ENCODE data around the gene NLRC5.
"Not testable (repeated sequence)": the region's sequence is repeated elsewhere in the genome, so short reads cannot be mapped to it uniquely, and the experiment has no call there.

Gene NLRC5

DNA sequence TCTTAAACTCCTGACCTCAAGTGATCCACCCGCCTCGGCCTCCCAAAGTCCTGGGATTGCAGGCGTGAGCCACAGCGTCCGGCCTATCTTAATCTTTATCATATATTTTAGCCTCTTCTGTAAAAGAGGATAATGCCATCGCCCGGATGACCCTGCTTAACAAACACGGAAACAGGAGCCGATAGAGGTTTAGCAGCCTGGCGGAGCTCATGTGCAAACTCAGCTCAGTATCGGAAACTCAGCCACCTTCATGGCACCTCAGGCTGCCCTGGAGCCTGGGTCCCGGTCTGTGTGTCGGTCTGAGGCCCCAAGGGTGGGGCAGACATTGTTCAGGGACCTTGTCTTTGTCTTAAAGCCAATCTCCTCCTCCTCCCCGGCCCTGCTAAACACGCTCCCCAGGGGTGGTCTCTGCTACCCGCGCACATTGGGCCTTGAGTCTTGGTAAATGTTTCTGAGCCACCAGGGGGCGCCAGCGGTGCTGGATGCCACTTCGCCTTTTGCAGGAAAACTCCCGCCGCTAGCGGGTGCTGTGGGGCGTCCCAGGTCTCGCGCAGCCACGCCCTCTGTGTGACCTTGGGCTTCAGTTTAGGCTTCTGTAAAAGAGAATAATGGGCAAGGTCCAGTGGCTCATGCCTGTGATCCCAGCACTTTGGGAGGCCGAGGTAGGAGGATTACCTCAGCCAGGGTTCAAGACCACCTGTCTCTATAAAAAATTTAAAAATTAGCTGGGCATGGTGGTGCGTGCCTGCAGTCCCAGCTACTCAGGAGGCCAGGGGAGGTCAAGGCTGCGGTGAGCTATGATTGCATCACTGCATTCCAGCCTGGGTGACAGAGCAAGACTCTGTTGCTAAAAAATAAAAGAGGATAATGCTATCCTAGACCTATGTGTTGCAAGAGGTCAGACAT, 24.9 kb upstream of the NLRC5 start:
- DNase-seq = no peak

DNA sequence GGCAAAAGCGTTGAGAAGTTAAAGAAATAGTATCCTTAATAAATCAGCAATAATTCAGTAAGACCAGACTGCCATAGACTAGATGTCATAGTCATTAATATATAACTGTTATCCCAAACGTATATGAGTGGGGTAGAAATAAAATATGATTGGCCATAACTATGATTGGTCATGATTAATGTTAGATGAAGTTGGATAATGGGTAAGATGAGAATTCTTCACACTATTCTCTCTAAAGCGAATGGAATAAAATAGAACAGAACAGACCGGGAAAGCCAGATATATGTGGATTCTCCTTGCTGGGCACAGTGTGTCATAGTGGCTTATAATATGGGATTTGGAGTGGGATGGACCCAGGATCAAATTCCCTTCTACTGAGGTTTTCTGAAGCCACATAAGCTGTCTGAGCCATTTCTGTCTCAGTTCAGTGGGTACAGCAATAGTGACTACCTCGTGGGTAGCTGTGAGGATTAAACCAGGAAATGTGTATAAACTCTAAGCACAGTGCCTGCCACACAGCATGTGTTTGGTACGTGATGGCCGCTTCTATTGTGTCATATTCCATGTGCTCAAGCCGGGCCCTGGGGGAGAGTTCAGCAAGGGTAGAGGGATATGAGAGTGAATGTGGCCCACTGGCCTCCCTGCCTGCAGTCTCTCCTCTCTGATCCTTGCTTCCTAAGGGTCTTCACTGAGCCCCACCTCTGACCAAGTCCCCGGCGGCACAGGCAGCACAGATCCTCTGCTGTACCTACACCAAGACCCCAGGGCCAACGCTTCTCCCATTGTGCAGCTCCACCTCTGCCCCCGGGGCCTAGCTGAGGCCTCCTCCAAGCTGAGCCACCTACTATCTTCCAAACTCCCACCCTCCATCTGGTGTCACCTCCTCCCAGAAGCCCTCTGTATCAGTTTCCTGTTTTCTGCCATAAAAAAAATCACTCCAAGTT, 23.9 kb upstream of the NLRC5 start:
- no peak for DNase-seq

DNA sequence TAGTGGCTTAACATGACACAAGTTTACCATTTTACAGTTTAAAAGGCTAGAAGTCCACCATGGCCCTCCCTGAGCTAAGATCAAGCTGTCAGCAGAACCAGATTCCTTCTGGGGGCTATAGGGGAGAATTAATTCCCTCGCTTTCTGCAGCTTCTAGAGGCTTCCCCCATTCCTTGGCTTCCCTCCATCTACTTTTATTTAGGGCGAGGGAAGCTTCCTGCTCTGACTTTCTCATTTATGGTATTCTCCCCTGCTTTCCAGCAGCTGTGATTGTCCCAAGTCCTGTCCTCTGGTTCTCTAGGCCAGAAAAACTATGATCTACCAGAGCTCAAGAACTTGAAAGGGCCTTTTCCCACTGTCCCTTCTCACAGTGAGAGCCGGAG, 23.3 kb upstream of the NLRC5 start:
- DNase-seq = no peak

DNA sequence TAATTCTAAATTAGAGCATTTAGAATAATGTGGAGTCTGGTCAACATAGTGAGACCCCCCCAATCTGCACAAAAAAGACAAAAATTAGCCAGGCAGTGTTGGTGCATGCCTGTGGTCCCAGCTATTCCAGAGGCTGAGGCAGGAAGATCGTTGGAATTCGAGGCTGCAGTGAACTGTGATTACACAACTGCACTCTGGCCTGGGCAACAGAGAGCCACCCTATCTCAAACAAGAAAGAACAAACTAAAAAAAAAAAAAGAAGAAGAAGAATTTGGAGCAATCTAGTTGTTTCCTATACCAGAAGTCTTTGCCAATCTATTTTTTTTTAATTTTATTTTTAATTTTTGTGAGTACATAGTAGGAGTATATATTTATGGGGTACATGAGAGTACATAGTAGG, 21.6 kb upstream of the NLRC5 start:
- no peak for DNase-seq

DNA sequence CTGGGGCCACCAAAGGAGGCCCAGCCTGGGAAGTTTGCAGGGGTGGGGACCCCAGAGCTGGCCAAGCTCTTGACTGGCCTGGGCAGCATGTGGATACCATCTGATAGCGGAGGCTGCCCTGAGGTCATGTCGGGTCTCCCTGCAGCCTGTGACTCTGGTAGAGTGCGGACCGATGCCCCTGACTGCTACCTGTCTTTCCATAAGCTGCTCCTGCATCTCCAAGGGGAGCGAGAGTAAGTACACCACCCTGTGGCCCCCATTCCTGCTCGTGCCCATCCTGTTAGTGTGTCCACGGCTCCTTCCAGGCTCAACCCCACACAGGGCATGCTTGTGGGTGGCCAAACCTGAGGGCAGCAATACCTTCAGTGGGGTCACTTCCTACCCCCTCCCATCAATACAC, 19.6 kb upstream of the NLRC5 start:
- DNase-seq = no peak

DNA sequence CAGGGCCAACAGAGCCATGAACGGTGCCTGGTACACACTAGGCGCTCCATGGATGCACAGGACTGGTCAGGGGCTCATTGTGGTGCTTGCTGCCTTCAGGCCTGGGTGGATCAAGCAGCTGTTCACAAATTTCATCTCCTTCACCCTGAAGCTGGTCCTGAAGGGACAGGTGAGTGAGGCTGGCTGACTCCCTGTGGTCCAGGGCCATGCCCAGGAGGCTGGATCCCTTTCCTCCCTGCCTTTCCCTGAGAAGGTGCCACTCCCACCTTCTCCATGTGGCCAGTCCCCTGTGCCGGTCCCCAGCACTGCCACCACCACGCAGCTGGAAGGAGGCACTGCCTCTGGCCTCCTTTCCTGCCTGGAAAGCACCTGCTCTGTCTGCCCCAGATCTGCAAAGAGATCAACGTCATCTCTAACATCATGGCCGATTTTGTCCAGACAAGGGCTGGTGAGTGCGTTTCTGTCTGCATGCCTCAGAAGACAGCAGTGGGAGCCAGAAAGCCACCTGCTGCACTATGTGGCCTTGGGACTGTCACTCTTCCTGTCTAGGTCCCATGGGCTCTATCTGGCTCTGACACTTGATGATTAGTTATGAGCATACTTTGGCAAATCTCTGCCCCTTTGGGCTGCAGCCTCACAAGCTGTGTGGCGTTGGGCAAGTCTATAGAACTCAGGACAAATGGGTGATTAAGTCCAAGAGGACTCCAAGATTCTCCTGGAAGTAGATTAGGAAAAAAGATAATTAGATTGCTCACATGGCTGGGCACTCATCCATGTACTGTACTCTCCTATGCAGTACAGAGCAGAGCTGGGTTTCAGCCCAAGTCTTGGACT, 18.2 kb upstream of the NLRC5 start:
- DNase-seq = no peak

DNA sequence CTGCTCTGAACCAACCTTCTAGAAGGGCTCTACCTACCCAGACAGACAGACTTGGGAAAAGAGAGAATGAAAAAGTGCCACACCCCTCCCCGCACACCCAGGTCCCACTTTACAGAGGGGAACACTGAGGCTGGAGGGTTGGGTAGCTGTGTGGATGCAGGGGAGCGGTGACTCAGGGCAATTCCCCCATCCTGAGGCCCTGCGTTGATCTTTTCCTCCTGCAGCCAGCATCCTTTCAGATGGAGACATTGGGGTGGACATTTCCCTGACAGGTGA, 17.7 kb upstream of the NLRC5 start:
- no peak for DNase-seq

DNA sequence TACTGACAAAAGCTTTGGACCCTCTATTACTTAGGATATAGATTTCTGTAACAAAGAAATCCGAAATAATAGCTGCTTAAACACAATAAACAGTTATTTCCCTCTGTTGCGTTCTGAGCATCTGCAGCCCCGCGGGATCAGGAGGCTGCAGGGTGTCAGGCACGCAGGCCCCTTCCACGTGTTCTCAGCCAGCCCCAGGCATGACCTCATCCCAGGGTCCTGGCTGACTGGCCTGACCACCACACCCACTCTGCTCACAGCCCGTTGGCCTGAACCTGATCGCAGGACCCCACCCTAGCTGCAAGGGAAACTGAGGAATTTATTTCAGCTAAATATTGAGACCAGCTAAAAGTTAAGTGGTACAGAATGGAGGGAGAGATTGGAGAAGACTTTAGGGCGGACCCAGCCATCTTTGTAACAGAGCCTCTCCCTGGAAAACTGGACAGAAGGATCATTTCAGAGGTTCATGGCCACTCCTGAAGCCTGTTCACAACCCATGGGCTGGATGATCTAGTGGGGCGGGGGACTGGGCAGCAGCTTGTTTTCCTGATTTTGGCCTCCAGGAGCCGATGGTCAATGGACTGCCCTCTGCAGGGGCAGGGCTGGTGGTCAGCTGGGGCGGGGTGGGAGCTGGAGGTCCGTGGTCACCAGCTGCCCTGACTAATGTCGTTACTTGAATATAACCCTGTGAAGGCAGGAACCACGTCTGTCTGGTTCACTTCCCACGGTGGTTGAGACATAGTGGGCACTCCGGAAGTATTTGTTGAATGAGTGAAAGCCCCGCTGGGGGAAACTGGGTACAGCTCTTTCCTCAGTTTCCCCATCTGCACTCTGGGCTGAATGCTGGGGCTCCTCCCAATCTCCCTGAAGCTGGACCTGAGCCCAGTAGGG, 16.7 kb upstream of the NLRC5 start:
- no peak for DNase-seq

DNA sequence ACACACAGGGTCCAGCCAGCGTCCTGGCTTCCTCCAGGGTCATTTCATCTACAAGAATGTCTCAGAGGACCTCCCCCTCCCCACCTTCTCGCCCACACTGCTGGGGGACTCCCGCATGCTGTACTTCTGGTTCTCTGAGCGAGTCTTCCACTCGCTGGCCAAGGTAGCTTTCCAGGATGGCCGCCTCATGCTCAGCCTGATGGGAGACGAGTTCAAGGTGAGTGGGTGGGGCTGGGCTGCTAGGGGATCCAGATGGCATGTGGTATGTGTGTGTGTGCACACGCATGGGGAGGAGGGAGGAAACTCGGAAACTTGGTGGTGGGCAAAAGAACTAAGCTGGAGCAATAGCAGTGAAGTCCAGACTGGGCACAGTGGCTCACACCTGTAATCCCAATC, 16.1 kb upstream of the NLRC5 start:
- no peak for DNase-seq

DNA sequence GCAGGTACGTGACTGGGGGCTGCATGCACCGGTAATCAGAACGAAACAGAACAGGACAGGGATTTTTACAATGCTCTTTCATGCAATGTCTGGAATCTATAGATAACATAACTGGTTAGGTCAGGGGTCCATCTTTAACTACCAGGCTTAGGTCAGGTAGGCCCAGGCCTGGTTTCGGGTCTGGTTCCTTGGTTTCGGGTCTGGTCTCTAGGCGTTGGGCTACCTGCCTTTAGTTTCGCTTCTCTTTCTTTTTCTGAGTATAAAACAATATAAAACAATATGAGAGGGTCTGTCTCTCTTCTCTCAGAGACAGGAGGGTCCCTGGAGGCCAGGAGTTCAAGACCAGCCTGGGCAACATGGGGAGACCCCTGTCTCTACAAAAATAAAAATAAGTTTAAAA, 15.5 kb upstream of the NLRC5 start:
- not testable (repeated sequence) for DNase-seq

DNA sequence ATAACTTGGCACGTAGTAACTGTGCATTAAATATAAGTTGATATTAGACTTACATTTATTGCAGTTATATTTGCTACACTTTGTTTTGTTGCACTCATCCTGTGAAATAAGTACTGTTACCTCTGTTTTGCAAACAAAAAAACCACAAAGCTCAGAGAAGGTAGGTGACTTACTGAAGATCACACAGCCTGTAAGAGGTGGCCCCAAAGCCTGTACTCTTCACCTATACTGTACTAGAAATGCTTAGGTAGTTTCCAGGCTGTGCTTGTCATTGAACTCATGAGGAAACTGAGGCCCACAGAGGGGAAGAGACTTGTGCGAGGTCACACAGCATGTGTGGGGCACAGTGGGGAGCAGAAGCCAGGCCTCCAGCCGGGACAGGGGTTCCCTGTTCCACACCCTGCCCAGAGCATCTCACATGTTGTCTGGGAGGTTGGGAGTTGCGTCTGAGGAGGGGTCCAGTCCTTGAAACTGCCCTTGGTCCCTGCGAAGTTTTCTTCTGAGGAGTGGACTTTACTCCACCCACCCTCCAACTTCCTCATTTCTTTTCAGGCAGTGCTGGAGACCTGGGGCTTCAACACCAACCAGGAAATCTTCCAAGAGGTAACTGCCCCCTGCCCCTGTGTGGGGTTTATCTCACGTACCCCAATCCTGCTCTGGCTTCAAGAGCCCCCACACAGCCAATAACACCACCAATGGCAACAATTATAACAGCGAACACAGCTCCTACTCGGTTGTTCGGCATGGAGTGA, 14.6 kb upstream of the NLRC5 start:
- DNase-seq = no peak

DNA sequence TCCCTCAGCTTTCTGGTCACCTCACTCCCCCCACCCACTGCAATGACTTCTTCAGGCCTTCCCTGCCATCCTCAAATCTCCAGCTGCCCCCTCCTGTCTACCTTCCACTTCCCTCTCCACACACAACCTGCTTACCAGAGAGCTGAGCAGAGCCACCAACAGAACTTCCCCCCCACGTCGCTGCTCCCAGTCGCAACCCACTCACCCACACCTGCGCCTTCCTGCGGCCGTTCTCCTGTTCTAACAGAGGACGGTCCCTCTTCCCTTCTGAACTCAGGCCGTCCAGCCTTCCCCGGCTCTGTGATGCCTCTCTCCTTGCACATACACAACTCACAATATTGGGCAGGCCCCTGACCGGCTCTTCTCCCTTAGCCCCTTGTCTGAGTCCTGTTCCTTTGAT, 13.6 kb upstream of the NLRC5 start:
- no peak for DNase-seq

DNA sequence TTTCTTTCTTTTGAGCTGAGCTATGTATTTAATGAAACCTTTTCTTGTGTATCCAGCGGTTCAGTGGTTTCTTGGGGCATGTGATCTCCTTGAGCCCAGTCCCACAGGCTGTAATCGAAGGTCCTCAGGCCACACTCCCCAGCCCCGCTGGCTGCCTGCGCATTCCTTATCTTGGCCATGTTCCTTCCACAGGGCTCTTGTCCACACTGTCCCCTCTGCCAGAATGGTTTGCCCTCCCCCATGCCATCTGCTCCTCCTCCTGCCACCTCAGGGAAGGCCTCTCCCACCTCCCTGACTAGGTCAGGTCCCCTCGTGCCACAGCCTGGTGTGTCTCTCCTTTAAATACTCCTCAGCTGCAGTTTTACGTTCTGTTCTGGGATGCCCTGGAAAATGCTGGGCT, 12.1 kb upstream of the NLRC5 start:
- DNase-seq = no peak

DNA sequence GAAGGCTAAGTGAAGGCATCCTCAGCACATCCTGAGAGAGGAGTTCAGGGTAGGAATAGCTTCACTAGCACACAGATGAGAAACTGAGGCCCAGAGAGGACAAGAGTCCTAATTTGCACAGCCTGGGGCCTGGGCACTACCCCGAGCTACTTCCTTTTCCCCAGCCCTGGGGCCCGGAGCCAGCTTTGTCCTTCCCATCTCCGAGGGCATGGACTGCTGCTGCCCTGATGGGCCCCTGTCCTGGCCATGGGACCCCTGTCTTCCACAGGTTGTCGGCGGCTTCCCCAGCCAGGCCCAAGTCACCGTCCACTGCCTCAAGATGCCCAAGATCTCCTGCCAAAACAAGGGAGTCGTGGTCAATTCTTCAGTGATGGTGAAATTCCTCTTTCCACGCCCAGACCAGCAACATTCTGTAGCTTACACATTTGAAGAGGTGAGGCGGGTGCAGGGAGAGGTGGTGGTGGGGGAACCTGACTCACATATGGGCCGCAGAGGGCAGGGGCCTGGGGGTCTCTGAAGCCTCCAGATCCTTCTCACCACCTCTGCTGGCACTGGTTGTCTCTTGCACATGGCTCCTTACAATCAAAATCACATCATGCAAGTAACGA, 11.4 kb upstream of the NLRC5 start:
- no peak for DNase-seq

DNA sequence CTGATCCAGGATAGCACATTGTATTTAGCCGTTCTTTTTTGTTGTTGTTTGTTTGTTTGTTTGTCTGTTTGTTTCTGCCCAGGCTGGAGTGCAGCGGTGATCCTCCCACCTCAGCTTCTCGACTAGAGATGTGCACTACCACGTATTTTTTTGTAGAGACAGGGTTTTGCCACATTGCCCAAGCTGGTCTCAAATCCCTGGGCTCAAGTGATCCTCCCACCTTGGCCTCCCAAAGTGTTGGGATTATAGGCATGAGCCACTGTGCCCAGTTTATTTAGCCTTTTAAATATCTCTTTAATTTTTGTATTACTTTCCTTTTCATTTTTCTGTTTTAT, 9.2 kb upstream of the NLRC5 start:
- DNase-seq = no peak

DNA sequence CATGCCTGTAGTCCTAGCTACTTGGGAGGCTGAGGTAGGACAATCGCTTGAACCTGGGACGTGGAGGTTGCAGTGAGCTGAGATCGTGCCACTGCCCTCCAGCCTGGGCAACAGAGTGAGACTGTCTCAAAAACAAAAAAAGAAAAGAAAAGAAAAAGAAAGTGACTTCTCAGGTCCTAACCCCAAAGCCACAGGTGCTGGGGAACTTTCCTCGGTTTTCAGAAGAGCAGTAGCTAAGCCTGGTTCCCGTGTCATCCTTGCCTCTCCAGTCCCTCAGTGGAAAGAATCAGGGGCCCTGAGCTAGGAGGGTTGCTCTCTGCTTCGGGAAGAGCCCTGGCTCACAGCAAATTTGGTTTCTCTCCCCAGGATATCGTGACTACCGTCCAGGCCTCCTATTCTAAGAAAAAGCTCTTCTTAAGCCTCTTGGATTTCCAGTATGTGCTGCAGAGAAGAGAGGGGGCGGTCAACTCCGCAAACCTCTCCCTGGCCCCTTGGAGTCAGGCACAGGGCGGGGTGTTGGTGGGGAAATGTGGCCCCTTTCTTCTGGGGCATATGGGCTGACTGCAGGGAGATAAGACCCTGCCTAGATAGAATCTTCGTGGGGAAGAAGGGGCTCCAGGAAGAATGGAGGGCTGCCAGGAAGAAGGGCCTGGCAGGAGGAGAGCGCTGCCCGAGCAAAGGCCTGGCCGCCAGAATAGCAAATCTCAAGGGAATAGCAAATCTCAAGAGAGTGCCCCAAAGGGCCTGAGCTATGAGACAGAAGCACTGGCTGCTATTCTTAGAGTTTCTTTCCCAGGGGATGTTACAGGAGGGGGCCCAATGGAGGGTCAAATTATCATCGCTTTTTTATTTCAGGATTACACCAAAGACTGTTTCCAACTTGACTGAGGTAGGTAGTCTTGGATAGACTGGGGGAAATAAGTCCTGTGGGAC, 8.3 kb upstream of the NLRC5 start:
- no peak for DNase-seq

DNA sequence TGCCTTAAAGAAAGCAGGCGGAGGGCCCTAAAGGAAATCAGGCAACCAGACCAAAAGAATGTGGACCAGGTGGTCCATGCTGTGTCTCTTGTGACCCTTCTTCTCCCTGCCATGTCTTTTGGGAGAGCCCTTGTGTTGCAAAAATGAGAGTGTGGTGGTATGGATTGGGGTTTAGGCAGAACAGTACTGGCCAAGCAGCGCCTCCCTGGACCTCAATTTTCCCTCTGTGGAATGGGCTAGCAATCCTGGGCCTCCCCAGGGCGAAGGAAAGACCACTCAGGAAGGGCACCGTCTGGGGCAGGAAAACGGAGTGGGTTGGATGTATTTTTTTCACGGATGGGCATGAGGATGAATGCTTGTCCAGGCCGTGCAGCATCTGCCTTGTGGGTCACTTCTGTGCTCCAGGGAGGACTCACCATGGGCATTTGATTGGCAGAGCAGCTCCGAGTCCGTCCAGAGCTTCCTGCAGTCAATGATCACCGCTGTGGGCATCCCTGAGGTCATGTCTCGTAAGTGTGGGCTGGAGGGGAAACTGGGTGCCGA, 7.6 kb upstream of the NLRC5 start:
- DNase-seq = no peak

DNA sequence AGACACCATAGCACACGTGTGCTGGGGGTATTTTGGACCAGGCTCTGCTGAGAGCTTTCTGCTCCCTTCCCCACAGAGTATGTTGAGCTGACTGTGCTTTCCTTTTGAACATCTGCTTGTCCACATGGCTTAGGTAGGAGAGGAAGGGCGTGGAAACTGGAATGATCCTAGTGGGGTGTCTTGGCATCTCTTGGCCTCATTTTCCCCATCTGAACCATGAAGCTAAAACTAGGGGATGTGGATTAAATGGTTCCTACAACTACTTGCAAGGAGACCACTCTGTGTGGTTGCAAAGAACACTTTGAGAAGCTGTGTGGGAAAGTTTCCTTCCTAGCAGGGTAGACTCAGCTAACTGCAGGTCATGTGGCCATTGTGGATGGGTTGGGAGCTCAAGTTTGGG, 6.7 kb upstream of the NLRC5 start:
- no peak for DNase-seq

DNA sequence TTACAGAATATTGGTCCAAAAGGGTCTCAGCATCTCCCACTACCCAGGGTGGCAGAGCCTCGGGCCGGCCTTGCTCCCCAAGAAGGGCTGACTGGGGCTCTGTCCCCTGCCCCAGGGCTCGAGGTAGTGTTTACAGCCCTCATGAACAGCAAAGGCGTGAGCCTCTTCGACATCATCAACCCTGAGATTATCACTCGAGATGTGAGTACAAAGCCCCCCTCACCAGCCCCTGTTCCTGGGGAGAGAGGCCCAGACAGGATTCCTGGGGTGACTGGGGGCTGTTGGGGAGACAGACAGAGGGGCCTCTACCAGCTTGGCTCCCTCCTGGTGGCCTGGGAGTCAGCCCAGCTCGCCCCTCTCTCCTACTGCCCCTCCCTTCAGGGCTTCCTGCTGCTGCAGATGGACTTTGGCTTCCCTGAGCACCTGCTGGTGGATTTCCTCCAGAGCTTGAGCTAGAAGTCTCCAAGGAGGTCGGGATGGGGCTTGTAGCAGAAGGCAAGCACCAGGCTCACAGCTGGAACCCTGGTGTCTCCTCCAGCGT, 6.1 kb upstream of the NLRC5 start:
- DNase-seq = no peak

DNA sequence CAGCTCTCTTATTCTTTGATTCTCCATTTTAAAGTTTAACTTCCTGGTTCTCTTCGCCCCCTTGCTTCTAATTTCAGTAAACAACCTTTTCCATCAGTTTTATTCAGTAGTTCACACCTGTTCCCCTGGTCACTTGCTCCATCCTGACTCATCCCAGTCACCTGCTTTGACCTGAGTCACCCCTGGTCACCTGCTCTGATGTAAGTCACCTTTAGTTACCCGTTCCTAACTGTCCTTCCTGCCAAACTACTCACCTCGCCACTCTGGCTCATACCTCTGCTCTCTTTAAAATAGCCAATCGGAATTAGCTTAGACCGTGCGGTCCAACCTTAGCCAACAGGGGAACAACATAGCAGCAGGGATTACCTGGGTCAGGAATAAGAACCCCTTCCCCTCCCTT, 4.7 kb upstream of the NLRC5 start:
- no peak for DNase-seq

All from NCI-H510A (cell line).